NCI-H1048 (cell line): ENCODE measurements around the gene MEGF6.

Experiments used
- DNase-seq: peaks from one replicate; lab custom pipeline; 2025; lab: John Stamatoyannopoulos, UW

Gene MEGF6

DNA sequence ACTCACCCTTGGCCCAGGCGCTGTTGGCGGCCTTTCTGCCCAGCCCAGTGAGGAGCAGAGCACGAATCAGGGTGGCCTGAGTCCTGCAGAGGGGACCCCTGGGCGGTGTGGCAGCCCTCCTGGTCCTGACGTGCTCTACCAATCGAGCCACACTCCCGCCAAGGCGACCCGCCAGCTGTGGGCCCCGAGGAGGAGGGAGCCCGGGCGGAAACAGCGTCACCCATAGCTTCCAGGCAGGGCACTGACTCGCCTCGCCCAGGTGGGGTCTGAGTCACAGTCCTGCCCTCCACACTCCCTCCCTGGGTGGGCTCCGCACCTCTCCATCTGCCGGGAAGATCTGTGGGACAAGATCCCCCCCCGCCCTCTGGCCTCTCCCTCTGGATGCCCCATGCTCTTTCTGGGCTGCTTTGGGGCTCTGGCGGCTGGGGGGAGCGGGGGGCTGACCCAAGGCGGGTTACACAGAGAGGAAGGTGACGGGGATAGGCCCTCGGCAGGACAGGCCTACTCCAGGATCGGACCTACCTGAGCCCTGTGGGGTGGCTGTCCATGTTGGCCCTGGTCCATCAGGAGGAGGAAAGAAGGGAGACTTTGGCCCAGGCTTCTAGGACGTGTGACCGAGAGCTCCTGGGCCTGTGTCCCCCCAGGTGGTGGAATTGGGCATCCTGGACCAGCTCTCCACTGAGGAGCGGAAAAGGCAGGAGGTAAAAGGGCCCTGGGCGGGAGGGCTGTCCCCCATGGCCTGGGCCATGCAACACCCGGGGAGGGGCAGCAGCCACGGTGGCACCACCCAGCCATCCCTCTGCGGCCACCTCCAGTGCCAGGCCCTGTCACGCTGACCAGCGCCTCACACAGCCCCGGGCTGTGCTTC, 142.8 kb downstream of the MEGF6 start:
- no peak for DNase-seq

DNA sequence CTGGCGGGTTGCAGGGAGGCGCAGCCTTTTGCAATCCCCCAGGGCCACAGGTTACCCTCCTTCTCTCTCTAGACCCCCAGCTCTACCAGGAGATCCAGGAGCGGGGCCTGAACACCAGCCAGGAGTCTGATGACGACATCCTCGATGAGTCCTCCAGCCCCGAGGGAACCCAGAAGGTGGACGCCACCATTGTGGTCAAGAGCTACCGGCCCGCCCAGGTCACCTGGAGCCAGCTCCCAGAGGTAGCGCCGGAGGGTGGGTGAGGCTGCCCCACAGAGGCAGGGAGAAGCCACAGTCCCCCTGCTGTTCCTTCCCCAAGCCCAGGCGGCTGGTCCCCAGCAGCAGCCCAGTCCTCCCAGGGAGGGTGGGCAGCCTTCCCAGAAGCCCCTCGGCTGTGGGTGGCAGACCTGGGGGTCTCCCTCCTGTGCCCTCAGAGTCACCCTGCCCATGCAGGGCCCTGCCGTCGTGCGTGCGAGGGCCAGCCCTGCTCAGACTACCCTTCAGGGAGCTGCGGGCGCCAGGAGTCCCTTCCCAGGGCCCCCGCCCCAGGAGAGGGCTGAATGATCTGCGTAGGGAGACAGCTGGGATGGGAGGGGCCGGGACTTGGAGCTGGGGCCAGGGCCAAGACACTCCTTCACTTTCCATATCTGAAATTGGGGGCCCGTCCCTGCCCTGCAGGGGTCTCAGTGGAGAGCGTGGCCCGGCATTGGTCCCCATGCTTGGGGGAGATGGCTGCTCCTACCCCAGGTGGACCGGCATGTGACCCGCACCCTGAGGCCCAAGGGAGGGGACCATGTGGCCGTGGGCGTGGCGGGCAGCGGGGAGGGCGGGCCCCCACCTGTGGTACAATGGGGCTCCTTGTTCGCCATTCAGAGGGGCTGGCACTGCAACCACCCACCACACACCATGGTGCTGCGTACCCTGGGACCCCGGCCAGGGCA, 143.9 kb downstream of the MEGF6 start:
- DNase-seq: no peak

DNA sequence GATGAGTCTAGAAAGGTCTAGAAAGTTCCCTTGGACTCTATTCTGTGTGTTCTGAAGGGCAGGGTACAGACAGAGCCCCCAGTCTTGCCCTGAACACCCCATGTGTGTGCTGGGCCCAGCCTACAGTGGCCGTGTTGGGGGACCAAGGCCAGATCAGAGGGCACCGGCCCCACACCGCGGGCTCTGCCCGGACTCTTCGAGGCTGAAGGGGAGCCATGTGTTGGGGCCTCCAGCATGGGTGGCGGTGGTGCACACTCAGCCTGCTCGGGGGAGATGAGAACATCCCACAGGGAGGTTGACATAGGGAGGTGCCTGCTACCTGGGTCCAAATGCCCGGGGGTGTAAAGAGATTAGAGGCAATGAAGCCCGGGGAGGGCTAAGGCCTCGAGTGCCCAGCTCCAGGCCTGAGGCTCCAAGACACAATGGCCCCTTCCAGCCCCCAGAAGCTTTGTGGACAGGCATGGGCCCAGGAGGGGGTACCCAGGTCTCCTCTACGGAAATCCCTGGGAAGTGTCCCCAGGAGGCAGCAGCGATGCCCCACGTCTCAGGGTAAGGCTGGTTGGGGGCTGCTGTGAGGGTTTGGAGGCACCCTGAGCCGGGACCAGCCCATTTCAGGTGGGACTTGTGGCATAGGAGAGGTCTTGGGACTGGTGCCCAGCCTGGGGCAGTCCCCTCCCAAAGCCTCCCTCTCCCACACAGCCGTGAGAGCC, 144.8 kb downstream of the MEGF6 start:
- no peak for DNase-seq

DNA sequence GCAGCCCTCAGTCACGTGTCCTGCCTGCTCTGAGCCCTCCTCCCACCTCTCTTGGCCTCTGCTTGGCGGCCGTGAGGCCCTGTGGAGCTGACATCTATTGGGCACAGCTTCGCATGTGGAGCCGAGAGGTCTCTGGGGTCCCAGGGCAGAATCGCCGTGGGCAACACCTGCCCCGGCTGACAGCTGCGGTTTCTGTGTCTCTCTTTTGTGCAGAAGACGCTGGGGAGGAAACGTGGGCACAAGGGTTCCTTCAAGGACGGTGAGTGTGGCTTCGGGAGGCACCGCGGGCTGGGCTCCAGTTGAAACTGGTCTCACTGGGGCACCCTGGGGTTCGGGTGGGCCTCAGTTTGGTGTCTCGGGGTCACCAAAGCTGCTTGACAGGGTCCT, 145.4 kb downstream of the MEGF6 start:
- DNase-seq: no peak

DNA sequence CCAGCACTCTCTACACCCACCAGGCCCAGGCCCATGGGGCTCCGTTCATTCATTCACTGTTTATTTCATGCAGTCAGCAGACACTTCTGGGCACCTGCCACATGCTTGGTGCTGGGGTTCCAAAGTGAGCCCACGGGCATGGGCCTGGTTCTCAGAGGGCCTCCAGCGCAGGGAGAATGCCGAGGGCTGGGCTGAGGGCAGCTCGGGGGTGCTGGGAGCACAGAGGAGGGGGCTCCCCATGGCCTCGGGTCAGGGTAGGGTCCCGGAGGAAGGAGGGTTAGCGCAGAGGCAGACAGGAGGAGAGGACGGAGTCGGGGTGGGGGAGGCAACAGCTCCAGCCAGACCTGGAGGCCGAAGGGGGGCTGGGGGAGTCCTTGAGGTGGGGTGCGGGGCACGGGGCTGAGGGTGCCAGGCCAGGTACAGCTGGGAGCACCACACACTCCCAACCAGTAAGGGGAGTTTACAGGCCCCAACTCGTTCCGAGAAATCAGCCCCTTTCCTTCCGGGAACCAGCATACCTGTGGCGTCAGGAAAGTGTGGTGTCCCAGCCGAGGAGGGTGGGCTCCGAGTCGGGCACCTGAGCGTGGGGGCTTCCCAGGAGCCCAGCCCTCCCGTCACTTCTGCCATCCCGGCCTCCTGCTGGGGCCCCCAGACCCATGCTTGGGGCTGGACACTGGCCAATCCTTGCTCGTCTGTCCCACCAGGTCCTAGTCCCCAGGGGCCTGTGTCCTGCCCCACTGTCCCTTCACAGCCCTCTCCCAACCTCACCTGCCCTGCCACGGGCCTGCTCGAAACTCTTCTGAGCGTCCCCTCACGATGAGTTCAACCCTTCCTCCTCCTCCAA, 146.0 kb downstream of the MEGF6 start:
- no peak for DNase-seq

DNA sequence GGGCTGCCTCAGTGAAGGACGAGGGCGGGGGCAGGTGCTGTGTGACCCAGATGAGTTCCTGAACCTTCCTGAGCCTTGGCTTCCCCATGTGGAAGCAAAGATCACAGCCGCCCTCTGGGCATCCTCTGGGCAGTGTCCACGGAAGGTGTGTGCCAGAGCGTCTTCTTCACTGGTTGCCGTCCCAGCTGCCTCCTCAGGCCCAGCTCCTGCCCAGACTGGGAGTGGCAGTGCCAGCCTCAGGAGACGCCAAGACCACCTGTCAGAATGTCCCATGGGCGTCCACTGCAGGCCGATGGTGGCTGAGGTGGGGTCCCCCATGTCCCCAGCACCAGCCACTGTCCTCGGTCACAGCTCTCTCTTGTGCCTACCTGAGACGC, 146.7 kb downstream of the MEGF6 start:
- DNase-seq: no peak

DNA sequence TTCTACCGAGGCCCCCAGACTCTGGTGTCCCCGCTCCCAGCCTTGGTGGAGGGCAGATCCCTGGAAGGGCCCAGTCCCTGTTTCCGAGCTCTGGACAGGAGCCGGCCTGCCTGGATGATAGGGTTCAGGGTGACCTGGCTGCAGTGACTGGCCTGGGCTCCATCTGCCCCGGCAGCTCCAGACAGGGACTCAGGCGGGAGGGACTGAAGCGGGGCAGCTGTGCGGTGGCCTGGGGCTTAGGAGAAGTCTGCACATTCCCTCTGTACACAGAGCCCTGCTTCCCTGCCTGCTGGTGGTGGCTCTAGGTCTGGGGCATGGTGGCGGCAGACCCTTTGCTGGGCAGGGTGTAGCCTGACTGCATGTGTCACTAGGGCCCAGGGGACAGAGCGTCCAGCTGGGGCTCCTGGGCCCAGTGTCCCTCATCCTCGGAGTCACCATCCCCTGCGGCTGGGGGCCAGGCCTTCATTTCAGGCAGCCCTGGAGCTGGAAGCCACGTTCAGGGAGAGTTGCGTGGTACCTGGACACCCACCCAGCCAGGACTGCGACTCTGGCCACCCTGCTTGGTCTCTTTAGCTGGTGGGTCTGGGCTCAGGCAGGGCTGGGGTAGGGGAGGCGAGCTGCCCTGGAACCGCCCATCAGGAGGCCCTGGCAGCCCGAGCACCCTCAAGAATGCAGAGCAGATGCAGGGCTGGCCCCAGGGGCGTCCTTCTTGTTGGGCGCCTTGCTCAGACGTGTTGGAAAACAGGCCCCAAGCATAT, 147.2 kb downstream of the MEGF6 start:
- DNase-seq: no peak

DNA sequence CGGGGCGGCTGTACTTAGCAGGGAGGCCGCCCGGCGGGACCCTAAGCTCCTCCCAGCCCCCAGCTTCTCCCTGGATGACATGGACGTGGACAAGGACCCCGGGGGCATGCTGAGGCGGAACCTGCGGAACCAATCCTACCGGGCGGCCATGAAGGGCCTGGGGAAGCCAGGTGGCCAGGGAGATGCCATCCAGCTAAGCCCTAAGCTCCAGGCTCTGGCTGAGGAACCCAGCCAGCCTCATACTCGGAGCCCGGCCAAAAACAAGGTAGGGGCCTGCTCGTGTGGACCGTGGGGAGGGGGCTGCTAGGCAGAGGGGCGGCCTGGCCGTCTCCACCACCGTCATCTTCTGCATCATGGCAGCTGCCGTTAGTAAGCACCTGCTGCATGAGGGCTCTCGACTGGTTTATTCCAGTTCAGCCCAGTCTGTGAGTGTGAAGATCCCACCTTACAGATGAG, 147.9 kb downstream of the MEGF6 start:
- no peak for DNase-seq

DNA sequence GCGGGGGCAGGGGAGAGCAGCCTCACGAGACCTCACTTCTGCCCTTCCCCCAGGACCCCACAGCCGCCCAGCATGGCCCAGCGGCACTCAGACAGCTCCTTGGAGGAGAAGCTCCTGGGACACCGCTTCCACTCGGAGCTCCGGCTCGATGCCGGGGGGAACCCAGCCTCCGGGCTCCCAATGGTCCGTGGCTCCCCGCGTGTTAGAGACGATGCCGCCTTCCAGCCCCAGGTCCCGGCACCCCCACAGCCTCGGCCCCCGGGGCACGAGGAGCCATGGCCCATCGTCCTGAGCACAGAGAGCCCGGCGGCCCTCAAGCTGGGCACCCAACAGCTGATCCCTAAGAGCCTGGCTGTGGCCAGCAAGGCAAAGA, 148.3 kb downstream of the MEGF6 start:
- no peak for DNase-seq

DNA sequence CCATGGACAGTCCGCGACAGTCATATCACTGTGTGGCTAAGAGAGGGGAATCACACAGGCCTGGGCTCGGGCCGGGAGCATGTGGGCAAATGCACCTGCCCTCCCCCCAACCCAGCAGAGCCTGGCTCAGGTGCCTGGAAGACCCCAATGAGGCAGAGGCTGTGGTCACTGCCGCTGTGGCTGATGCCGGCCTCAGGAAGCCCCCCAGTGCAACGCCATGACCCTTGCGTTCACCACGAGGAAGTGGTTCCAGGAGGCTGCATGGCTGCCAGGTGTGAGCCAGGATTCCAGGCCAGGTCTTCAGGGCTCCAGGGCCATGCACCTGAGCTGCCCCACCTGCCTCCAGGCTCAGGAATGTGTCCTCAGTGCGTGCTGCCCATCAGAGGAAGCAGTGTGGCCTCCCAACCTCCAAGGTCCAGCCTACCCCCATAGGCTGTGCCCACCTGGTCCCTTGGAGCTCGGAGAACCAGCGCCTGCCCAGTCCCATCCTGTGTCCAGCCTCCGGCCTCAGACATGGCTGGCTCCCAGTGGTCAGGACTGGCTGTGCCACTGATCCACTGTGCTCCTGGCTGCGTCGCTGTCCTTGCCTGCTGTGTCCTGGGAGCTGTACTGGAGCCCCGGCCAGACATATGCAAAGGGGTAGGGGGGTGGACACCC, 148.8 kb downstream of the MEGF6 start:
- DNase-seq: no peak

DNA sequence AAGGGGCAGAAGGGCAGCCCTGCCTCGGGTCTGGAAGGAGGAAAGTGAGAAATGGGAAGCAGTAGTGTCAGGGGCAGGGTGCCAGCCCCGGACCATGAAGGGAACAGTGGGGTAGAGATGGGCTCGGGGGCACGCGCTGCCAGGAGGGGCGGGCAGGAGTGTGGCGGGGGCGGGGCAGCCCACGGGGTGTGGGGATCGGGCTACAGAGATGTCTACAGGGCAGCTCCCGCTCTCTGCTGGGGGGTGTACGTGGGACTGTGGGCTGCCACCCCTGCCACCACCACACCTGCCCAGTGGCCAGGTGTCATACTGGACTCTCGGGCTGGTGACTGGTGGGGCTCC, 149.4 kb downstream of the MEGF6 start:
- DNase-seq: no peak

DNA sequence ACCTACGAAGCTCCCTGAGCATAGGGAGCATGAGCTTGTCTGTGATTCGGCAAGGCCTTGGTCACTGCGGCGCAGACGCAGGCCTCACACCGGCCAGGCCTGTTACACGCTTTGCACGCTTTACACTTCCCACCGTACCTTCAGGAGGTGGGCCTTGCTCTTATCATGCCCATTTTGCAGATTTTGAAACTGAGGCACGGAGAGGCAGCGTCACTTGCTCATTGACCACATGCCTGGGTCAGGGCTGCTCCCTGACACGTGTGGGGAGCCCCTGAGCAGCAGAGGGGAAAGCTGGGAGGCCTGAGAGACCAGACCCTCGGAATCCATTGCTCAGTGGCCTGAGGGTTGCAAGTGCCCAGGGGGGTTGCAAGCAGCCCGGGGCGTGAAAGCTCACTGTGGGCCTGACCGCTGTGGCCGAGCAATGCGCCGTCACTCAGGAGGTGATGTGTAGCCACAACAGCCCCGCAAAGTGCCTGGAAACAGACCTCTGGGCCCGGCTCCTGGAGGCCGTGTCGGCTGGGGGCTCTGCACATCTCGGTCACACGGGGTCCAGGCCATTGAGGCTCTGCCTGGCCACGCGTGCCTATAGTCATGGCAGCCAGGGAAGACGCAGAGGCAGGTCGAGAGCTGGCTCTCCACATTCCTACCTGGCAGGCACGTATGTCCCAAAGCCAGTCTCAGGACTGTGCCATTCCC, 149.9 kb downstream of the MEGF6 start:
- no peak for DNase-seq

DNA sequence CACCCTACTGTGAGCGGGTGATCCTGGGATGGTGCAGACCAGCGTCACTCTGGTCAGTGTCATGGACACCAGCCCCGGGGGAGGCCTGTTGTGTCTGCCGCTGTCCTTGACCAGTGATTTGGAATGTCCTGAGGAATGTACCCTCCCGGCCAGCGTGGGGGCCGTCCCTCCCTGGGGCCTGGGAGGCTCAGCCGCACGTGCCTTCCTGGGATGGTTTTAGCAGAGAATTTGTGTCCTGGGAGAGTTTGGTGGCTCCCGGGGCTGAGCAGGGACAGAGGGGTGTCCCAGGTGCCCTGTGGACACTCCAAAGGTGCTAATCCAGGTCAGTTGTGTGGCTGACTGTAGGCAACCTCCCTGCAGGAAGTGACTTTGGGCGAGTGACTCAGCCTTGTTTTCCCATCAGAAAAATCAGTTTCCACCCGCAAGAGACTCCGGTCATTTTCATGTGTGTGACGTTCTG, 150.6 kb downstream of the MEGF6 start:
- DNase-seq: no peak

DNA sequence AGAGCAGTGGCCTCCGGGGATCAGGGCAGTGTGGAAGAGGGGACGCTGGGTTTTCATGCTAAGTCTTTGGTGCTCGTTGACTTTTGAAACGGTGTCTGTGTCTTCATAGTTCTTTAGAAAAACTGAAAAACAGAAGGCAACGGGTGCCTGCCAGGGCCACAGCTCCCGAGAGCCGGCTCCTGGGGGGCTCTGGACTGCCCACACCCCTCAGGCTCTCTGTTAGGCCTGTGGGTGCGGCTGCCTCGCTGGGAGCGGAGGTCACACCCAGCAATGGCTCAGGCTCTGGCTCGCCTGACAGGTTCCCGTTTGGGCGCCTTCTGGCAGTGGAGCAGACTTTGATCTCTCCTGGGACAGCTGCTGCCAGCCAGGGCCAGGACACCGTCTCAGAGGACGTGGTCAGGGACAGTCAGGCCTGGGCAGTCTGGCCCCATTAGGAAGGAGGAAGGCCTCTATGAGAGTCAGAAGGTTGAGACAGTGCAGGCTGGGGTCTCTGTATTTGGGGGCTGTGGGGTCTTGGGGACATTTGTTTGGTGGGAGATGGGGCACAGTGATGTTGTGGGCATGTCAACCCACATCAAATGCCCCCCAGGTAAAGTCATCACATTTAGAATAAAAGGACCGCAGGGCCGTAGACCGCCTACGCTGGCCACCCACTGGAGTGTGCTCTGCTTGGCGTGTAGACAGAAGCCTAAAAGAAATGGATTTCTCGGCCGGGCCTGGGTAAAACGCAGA, 151.2 kb downstream of the MEGF6 start:
- DNase-seq: no peak

DNA sequence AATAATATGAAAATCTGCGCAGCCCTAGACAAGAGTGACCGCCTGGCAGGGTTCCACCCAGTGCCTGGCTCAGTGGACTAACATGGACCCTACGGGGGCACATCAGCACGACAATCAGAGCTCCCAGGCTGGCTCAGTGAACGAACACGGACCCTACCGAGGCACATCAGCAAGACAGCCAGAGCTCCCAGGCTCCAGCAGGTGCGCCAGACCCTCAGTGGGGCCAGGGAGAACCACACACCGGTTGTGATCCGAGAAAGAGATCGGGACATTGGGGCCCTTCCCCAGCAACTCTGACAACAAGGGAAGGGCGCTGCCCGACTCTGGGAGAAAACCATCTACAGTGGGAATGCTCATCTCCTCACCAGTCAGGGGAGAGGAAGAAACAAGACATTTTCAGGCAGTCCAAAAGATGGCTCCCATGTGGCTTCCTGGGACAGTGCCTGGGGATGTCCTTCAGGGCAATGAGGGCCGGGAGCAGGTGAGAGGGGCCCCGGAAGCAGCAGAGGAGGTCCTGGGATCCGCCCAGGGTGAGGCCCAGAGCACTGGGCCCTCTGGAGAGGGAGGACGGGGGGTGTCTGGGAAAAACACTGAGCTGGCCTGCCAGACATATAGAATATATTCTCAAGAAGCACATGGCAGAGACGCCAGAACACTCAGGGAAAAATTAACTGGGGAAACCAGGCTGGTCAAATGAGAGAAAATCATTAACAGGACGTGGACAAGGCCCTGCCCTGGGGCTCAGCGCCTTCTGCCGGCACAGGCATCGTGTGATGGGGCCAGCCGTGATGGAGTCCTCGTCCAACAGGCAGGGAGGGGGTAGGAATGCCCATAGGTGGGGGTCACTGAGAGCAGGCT, 152.0 kb downstream of the MEGF6 start:
- no peak for DNase-seq

DNA sequence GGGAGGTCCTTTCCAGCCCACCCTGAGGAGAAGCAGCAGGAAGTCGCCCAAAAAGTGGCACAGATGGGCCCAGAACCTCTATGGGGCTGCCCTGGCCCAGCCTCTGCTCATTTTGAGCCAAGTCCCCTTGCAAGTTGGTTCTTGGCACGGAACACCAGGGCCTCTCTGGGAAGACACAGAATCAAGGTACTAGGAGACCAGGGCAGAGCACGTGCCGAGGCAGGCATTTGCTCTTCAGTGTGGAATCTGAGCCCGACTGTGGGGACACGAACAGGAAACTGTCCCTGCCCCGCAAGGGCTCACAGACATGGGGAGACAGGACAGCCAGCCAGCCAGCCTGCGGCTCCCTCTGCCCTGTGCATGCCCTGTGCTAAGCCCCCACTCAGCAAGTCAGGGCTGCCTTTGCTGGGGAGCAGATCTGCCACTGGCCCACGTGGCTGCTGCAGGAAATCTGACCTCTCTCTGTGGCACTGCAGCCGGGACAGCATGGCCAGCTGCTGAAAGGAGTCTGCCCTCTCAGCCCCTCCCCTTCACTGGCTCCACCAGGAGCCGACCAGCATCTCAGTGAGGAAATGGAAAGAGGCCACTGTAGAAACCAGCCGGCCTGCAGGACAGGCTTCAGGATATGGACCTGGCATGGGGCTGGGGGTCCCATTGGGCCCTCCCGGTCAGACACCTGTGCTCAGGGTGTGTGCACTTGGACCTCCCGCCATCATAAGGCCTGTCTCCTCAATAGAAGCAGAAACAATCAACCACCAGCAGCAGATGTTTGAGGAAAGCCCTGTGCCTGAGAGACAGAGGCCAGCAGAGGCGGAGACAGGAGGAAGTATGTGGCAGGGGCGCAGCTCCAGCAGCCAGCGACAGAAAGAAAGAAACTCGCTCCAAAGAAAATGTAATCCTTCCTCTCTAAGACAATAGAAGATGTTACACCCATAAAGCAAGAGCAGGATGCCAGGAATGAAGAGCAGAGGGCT, 153.1 kb downstream of the MEGF6 start:
- no peak for DNase-seq
